SIG-M5 treated with dmso at 0.1 percent for 504 hours (cell line): ENCODE results near the gene NECTIN3.

Experiments used
- DNase-seq: peaks from one replicate; lab custom pipeline; 2025; ENCODE audit not compliant: unreplicated experiment; lab: John Stamatoyannopoulos, UW

The NECTIN3 gene

GRCh38 chr3:111194048-111194447 lies 122.4 kb downstream of the NECTIN3 start:
- DNase-seq, result peak; percentile 14

- DNase-seq, result no peak
These were observed 125.9 kb downstream of the NECTIN3 start for GRCh38 chr3:111197485-111197884.

- DNase-seq, result no peak
These were observed 128.4 kb downstream of the NECTIN3 start for GRCh38 chr3:111200027-111200426.

GRCh38 chr3:111210003-111210711 lies 138.5 kb downstream of the NECTIN3 start:
- no peak for DNase-seq

- no peak for DNase-seq
These were observed 139.4 kb downstream of the NECTIN3 start for GRCh38 chr3:111210866-111211564.

GRCh38 chr3:111212511-111212910 lies 140.9 kb downstream of the NECTIN3 start:
- no peak for DNase-seq

- DNase-seq, result no peak
These were observed 143.9 kb downstream of the NECTIN3 start for GRCh38 chr3:111215481-111215880.

GRCh38 chr3:111218615-111219014 lies 147.0 kb downstream of the NECTIN3 start:
- DNase-seq, result no peak

GRCh38 chr3:111227216-111227615 lies 155.6 kb downstream of the NECTIN3 start:
- no peak for DNase-seq

- no peak for DNase-seq
These were observed 157.7 kb downstream of the NECTIN3 start for GRCh38 chr3:111229301-111229700.

GRCh38 chr3:111236836-111237713 lies 165.5 kb downstream of the NECTIN3 start:
- no peak for DNase-seq

GRCh38 chr3:111237946-111238345 lies 166.3 kb downstream of the NECTIN3 start:
- no peak for DNase-seq

GRCh38 chr3:111238885-111239284 lies 167.3 kb downstream of the NECTIN3 start:
- no peak for DNase-seq

- no peak for DNase-seq
These were observed 170.3 kb downstream of the NECTIN3 start for GRCh38 chr3:111241960-111242359.
